Neural progenitor cell (in vitro differentiated cells): ENCODE results near the gene NHSL1.

Experiments used
- EZH2phosphoT487 ChIP-seq: fragments of 200-600 bp; sonication (generic); IDR thresholded peaks from 2 replicates; pipeline ENCODE4 v1.6.1; 2017; ENCODE audit warnings: antibody characterized with exemption
- TF ChIP-seq, protein P1 (sequence below): fragments of 200-600 bp; sonication (generic); IDR thresholded peaks from 2 replicates; pipeline ENCODE4 v1.5.1; 2017; ENCODE audit warnings: antibody characterized with exemption, mild to moderate bottlenecking

DNA sequence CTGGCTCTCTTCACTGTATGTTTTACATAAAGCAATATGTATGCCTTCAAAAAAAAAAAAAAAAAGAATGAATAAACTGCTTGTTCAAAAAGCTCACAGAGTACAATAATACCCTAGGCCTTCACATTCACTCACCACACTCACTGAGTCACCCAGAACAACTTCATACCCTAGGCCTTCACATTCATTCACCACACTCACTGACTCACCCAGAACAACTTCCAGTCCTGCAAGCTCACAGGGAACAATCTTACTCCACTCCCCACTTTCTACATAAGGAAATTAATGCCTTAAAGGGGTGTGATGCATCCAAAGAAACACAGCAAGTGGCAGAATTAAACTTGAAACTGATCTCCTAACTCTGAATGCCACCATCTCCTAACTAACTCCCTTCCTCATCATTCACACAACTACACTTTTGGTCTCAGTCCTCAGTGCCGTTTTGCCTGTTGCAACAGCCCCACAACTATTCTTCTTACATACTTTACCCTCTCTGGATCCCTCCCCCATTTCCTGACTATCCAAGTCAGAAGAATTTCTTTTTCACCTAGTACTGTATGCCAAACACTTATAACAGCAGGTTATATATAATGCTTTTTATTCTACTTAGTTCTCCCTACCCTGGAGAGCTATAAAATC lies 34.2 kb downstream of the NHSL1 start:
- TF ChIP-seq, protein P1, sequence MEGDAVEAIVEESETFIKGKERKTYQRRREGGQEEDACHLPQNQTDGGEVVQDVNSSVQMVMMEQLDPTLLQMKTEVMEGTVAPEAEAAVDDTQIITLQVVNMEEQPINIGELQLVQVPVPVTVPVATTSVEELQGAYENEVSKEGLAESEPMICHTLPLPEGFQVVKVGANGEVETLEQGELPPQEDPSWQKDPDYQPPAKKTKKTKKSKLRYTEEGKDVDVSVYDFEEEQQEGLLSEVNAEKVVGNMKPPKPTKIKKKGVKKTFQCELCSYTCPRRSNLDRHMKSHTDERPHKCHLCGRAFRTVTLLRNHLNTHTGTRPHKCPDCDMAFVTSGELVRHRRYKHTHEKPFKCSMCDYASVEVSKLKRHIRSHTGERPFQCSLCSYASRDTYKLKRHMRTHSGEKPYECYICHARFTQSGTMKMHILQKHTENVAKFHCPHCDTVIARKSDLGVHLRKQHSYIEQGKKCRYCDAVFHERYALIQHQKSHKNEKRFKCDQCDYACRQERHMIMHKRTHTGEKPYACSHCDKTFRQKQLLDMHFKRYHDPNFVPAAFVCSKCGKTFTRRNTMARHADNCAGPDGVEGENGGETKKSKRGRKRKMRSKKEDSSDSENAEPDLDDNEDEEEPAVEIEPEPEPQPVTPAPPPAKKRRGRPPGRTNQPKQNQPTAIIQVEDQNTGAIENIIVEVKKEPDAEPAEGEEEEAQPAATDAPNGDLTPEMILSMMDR: no peak
- no peak for TF ChIP-seq EZH2phosphoT487
